ENCODE data around the gene WSB1. TPM values are rescaled to one million over a fixed set of nuclear protein-coding genes. Genes with fewer than 3 reads are reported as not detected.
"Not testable (repeated sequence)": the region's sequence is repeated elsewhere in the genome, so short reads cannot be mapped to it uniquely, and the experiment has no call there.

The WSB1 gene, protein sequence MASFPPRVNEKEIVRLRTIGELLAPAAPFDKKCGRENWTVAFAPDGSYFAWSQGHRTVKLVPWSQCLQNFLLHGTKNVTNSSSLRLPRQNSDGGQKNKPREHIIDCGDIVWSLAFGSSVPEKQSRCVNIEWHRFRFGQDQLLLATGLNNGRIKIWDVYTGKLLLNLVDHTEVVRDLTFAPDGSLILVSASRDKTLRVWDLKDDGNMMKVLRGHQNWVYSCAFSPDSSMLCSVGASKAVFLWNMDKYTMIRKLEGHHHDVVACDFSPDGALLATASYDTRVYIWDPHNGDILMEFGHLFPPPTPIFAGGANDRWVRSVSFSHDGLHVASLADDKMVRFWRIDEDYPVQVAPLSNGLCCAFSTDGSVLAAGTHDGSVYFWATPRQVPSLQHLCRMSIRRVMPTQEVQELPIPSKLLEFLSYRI
- 104 and 189 TPM in 2 replicates for total RNA-seq

DNA sequence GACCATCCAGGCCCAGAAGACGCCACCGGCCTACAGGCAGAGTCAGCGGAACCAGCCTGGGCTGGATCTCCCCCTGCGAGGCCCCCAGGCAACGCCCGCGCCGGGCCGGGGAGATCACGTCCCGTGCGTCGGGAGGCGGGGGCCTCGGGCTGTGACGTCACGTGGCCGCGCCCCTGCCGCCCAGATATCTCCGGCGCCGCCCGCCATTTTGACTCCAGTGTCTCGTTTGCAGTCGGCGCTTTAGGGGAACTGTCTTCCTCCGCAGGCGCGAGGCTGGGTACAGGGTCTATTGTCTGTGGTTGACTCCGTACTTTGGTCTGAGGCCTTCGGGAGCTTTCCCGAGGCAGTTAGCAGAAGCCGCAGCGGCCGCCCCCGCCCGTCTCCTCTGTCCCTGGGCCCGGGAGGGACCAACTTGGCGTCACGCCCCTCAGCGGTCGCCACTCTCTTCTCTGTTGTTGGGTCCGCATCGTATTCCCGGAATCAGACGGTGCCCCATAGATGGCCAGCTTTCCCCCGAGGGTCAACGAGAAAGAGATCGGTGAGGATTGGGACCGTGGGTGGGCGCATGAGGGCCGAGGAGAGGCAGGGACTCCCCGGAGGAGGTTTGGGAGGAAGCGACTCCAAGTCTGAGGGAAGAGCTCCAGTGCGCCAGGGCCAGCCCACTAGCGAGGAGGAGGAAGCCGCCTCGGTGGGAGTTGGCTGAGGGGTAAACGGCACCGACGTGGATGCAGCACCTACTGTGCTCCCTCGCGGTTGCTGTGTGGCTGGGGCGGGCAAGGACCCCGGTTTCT lies at the start of gene WSB1:
WSB1 (plus strand) TSS at position 217 of the 791 bp plus-strand sequence; CDS start at position 499, 282 bp downstream.
- DNase-seq (ENCODE audit: low read depth): peak; percentile 60

- DNase-seq (ENCODE audit: low read depth): peak; percentile 94
These were observed 49.3 kb upstream of the WSB1 start for GRCh38 chr17:27244491-27245223.

DNA sequence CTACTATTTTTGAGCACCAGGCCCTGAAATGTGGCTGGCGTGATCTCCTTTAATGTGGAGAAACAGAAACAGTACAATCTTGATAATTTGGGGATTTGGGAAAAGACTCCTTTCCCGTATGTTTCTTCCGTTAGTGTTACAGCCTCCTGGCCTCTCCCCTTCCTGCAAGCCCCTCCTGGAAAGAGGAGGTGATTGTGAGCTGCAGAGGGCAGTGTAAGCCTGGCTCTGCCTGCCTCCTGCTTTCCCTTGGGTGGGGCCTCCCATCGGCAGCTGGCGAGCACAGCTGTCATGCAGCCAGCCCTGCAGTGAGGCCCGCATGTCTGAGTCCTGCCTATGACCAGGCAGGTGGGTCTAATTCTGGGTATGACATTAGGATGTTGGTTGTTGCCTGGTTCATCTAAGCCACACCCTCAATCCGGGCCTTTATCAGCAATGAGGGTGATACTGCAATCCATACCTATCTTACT lies 48.7 kb upstream of the WSB1 start:
- peak; percentile 73 for DNase-seq (ENCODE audit: low read depth)

- DNase-seq (ENCODE audit: low read depth): no peak
These were observed 47.4 kb upstream of the WSB1 start for GRCh38 chr17:27246537-27246936.

DNA sequence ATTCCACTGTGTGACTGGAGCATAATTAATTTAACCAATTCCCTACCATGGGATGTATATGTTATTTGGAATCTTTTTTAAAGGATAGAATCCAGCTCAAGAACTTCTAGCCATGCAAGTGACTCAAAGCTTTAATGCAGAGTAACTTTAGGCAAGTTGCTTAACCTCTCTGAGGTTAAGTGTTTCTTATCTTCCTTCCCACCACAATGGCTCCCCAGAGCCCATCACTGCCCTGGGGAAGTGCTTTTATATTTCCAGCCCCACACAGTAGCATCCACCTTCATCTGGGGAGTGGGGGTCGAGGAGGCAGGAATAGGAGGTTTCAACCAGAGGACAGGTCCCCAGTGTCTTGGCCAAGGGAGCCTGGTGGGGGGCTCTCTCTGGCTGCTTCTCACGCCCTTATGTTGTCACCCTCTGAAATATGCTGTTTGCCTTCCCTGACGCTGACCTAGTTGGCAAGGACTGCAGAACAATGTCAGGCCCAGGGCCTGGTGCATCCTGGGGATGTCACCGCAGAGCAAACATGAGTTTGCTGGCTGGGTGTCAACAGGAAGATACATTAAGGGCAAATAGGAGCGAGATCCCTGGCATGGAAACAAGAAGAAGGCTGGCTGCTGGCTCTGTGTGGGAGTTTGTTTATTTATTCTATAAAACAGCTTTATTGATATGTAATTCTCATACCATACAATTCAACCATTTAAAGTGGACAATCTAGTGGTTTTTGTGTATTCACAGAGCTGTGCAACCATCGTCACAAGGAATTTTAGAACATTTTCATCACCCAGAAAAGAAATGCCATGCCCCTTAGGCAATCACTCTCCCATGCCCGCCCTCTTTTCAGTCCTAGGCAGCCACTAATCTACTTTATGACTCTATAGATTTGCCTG lies 46.6 kb upstream of the WSB1 start:
- DNase-seq (ENCODE audit: low read depth): peak; percentile 19

DNA sequence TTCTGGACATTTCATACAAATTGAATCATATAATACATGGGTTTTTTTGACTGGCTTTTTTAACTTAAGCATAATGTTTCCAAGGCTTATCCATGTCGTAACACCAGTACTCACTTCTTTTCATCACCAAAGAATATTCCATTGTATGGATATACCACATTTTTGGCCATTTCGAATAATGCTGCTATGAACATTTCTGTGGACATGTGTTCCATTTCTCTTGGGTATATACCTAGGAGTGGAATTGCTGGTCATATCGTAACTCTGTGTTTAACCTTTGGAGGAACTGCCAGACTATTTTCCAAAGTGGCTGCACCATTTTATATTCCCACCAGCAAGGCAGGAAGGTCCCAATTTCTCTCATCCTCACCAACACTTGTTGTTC lies 46.0 kb upstream of the WSB1 start:
- no peak for DNase-seq (ENCODE audit: low read depth)

DNA sequence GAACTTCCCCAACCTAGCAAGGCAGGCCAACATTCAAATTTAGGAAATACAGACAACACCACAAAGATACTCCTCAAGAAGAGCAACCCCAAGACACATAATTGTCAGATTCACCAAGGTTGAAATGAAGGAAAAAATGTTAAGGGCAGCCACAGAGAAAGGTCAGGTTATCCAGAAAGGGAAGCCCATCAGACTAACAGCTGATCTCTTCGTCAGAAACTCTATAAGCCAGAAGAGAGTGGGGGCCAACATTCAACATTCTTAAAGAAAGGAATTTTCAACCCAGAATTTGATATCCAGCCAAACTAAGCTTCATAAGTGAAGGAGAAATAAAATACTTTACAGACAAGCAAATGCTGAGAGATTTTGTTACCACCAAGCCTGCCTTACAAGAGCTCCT lies 43.1 kb upstream of the WSB1 start:
- DNase-seq (ENCODE audit: low read depth): not testable (repeated sequence)

DNA sequence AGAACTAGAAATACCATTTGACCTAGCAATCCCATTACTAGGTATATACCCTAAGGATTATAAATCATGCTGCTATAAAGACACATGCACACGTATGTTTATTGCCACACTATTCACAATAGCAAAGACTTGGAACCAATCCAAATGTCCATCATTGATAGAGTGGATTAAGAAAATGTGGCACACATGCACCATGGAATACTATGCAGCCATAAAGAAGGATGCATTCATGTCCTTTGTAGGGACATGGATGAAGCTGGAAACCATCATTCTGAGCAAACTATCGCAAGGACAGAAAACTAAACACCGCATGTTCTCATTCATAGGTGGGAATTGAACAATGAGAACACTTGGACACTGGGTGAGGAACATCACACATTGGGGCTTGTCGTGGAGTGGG lies 39.1 kb upstream of the WSB1 start:
- DNase-seq (ENCODE audit: low read depth): not testable (repeated sequence)

DNA sequence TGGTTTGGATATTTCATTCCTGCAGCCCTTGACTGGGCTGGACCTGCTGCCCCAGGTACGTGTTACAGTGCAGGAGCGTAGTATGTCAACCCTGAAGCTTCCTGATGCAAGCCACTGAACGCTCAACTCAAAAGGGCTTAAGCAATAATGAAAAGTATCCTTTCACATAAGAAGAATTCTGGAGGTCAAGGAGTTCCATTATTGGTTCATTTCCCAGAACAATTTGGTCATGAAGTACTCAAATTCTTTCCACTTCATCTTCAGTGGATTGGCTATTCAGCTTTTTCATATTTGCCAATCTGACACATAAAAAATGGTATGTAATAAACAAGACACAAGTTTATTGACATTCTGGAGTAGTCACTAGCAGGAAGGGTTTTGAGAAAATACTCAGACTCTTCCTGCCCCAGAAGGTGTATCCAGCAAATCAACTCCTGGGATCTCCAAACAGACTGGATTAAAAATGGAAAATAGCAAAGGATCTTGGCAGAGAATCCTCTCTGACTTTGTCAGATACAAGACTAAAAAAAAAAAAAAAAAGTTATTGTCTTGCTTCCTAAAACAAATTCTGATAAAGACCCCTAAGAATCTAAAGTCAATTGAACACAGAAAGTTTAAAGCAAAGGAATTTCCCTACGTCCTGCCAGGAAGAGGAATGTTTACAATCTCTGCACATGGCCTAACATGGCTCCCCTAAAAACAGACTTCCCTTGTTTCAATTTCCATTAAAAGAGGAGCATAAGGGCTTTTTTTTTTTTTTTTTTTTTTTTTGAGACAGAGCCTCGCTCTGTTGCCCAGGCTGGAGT lies 37.5 kb upstream of the WSB1 start:
- peak; percentile 56 for DNase-seq (ENCODE audit: low read depth)

DNA sequence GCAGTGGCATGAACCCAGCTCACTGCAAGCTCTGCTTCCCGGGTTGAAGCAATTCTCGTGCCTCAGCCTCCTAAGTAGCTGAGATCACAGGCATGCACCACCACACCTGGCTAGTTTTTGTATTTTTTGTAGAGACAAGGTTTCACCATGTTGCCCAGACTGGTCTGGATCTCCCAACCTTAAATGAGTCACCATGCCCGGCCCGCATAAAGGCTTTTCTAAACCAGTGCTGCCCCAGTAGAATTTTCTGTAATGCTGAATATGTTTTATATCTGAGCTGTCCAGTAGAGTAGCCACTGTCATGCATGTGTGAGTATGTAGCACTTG lies 36.9 kb upstream of the WSB1 start:
- peak; percentile 9 for DNase-seq (ENCODE audit: low read depth)

GRCh38 chr17:27259356-27259755 lies 34.6 kb upstream of the WSB1 start:
- peak; percentile 61 for DNase-seq (ENCODE audit: low read depth)

- DNase-seq (ENCODE audit: low read depth): no peak
These were observed 30.5 kb upstream of the WSB1 start for GRCh38 chr17:27263386-27263785.

GRCh38 chr17:27264068-27264812 lies 29.7 kb upstream of the WSB1 start:
- no peak for DNase-seq (ENCODE audit: low read depth)

GRCh38 chr17:27265333-27265732 lies 28.6 kb upstream of the WSB1 start:
- DNase-seq (ENCODE audit: low read depth): peak; percentile 50

- no peak for DNase-seq (ENCODE audit: low read depth)
These were observed 27.7 kb upstream of the WSB1 start for GRCh38 chr17:27266228-27266627.

DNA sequence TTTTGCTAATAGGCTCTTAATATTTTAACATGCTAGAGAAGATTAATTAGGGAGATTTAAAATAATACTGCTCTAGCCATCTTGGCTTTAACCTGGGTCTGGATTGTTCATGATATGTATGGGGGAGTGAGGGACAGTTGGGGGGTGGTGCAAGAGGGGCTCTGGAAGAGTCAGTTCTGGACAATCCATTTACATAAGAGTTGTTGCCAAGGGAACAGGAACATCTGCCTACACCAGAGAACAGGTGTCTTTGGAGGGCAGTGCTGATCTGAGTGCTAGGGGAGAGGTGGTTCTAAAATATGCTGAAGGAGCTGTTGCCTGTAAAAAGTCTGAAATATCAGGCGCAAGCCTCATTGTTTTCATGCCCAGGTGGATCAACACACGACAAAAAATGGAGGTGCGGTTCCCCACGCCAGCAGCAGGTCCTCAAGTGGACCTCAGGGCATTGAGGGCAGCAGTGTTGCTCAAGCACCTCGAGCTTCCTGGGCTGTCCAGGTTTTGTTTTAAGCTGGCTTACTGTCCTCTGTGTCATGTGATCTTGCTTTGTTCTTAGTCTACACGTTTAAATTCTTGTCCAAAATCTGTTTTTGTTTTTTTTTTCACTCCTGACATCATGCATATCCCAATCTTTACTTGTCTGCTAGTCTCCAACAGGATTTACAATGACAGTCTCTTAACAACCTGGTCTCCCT lies 25.4 kb upstream of the WSB1 start:
- DNase-seq (ENCODE audit: low read depth): no peak

GRCh38 chr17:27269201-27269600 lies 24.7 kb upstream of the WSB1 start:
- no peak for DNase-seq (ENCODE audit: low read depth)

- DNase-seq (ENCODE audit: low read depth): no peak
These were observed 23.9 kb upstream of the WSB1 start for GRCh38 chr17:27269974-27270373.

DNA sequence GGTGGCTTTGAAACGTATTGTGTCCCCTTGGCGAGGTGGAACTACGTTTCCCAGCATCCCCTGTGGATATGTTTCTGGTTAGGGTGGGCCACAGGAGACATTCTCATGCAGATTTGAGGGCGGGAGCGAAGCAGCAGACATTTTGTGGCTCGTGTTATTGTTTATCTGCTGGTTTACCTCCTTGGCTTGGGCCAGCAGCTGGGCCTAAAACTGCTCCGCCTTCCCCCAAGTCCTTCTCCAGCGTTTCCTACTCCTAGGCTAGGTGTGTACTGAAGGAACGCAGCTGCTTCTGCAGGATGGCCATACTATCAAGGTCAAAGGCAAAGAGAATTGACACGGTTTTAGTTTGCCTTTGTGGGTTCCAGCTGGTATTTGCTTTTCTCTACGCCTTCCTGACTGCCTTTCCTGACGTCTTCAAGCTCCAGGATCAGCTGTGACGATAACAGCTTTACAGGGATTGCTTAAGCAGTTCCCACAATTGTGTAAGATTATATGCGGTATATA lies 17.2 kb upstream of the WSB1 start:
- no peak for DNase-seq (ENCODE audit: low read depth)

Measured in renal cortical epithelial cell (primary cell).